M059J (cell line): ENCODE data around the gene MACROD2. TPM values are rescaled to one million over a fixed set of nuclear protein-coding genes. Genes with fewer than 3 reads are reported as not detected.
"Not testable (repeated sequence)": the region's sequence is repeated elsewhere in the genome, so short reads cannot be mapped to it uniquely, and the experiment has no call there.

Source experiments
- DNase-seq: peaks from one replicate; pipeline ENCODE4 v3.0.0-alpha.2; 2012; ENCODE audit warnings: low read depth
- total RNA-seq: library from RNA; depleted of rRNA; stranded (reverse); fragments of >200 nt; shearing (Covaris generic); gene quantifications from 2 replicates; pipeline ENCODE4 v1.2.3, GENCODE V29; 2014

MACROD2 gene
- total RNA-seq, 1 experiment from 2014 or later, result 1.8 TPM

DNA sequence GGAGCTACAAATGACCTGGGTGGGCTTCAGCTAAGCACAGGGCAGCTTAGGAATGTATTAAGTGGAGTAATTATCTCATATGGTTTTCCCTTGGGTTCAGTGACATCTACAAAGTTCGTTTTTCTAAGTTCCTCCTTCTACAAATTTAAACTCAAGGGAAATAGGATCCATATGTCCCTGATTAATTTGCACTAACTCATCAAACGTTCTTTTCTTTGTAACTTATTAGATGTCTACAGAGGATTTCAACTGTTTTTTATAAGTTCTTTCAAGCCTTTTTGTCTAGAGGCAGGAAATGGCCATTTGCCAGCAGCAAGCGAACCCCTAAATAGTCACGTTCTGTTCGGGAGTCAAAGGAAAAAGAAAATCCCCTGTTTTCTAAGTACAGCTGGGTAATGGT lies 1517.6 kb downstream of the MACROD2 start:
- DNase-seq, result no peak

- no peak for DNase-seq
Measured at GRCh38 chr20:15515691-15516090, 1520.4 kb downstream of the MACROD2 start.

GRCh38 chr20:15520930-15521524 lies 1525.7 kb downstream of the MACROD2 start:
- DNase-seq, result no peak

GRCh38 chr20:15523400-15523799 lies 1528.1 kb downstream of the MACROD2 start:
- DNase-seq, result peak; percentile 6

GRCh38 chr20:15528391-15529111 lies 1533.2 kb downstream of the MACROD2 start:
- peak; percentile 67 for DNase-seq

- DNase-seq, result no peak
Measured at GRCh38 chr20:15535863-15536262, 1540.5 kb downstream of the MACROD2 start.

DNA sequence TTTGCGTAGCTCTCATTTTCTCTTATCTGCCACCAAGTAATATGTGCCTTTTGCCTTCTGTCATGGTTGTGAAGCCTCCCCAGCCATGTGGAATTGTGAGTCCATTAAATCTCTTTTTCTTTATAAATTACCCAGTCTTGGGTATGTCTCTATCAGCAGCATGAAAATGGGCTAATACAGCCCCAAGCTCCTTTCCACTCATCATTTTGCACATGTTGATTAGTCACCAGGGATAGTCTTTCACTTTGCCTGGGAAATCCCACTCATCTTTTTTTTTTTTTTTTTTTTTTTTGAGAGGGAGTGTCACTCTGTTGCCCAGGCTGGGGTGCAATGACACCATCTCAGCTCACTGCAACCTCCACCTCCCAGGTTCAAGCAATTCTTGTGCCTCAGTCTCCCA lies 1541.9 kb downstream of the MACROD2 start:
- DNase-seq, result not testable (repeated sequence)

DNA sequence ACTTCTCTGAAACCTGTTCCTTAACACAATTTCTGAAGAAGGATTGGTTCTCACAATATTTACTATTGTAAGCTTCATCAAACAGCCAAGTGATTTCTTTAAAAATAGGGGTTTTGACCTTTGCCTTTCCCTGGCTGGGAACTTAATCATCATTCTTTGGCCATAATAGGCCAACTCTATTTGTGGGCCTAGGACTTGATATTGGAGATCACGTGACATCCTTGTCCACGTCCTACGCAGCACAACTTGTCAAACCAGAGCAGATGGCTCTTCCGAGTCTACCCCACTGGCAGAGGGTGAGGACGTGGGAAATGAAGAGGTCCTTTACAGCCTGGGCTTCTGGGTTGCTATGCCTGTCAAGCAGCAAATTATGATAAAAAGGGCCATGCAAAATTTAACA lies 1547.3 kb downstream of the MACROD2 start:
- no peak for DNase-seq

DNA sequence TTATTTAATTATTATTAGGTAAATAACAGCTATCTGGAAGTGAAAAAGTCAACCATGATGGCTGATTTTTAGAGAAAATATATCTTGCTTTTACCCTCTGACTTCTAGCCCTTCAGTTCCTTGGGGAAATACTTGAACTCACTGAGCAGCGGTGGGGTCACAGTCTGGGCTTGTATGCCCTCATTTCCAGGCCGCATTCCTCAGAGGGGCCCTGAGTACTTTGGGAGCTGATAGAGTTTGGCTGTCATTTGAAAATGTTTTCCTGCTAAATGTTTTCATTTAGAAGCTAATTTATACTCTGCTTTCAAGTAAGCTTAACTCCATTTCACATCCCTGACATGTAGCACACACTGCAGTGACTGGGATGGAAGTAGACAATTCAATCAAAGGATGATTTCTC lies 1549.4 kb downstream of the MACROD2 start:
- DNase-seq, result no peak

- no peak for DNase-seq
Measured at GRCh38 chr20:15546525-15547023, 1551.3 kb downstream of the MACROD2 start.

DNA sequence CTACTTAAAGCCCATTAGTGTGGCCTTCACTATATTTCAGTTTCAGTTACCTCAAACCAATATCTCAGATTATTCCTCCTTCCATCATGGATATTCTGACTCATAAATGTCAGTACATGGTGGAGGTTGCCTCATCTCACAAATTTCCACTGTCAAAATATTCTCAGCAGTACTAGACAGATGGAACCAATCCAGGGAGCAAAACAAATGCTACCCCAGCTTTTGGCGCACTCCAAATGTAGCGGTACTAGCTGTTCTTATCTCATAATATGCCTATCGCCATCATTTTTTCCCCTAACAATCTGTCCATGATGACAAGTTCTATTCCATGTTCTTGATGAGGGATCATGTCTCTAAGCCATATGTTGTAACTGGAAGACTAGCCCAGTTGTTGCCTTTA lies 1551.8 kb downstream of the MACROD2 start:
- DNase-seq, result peak; percentile 31

DNA sequence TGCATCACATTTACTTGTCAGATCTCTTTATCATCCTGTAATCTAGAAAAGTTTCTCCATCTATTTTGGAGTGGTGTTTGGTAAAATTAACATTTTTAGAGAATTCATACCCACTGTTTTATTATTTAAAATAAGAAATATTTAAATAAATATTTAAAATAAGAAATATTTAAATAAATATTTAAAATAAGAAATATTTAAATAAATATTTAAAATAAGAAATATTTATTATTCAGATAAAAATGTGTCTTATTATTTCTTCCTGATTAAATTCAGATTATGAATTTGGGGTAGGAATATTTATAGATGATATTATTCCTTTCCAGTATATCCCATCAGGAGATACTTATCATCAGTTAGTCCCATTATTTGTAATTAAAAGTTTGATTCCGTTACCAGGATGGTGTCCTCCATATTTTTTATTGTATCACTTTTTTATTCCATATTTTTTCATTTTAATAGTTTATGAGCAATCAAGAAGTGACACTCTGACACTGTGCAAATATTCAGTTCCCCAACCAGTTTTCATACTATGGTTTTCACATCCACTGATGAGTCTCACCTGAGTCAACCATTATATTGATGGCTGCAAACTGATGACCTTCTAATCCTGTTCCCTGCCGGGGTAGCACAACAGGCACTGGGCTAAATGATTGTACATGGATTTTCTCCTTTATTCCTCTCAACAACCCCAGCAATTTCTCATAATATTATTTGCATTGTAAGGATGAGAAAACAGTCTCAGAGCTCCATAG lies 1555.0 kb downstream of the MACROD2 start:
- no peak for DNase-seq

DNA sequence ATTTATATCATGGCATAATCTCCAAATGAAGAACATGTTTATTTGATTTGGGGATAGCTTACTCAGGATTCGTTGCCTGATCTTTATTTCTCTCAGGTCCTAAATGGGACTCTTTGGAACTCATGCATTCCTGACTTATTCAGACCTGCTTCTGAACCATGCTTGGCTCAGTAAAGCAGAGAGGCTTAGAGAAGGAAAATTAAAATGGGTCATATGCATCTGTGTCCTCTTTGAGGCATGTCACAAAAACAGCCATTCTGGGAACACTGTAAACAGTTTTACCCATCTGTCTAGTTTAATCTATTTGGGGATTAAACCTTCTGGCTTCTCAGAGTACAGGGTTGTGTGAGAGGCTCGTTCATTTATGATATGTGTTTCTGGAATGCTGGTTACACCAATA lies 1560.6 kb downstream of the MACROD2 start:
- peak; percentile 42 for DNase-seq

- DNase-seq, result no peak
Measured at GRCh38 chr20:15556869-15557268, 1561.6 kb downstream of the MACROD2 start.

GRCh38 chr20:15561070-15561569 lies 1565.8 kb downstream of the MACROD2 start:
- DNase-seq, result no peak

- DNase-seq, result no peak
Measured at GRCh38 chr20:15561707-15562404, 1566.5 kb downstream of the MACROD2 start.

DNA sequence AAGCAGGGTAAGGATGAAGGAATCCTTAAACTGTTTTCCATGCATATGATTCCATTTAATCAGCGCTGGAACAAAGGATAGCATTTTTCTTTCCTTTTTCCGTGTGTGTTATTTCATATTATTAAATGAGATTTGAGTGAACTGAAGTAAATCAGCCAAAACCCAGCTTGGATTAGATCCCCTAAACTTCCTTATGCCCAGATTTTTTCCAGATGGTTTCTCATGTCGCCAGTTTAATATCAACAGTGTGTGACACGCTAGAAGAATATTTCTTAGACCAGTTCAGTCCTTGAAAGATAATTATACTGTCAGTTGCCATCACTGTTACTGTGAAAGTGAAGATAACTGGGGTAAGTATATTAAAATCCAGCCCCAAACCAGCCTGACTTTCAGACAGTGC lies 1568.5 kb downstream of the MACROD2 start:
- no peak for DNase-seq

DNA sequence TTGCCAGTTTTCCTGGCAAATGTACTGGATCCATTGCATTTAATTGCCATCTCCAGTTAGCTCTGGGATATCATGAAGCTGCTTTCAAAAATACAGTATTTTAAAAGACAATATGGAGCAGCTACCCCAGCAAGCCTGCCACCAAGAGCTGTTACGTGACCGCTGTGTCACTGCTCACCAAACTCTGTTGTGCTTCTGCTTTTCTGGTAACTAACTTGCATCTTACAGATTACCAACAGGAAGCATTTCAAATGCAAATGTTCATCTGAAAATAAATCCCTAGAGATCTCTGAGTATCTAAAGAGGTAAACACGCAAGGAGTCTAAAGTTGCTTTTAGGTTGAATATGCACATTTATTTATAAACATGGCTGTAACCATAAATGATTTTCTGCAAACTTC lies 1569.7 kb downstream of the MACROD2 start:
- no peak for DNase-seq

GRCh38 chr20:15565786-15566185 lies 1570.5 kb downstream of the MACROD2 start:
- peak; percentile 28 for DNase-seq

DNA sequence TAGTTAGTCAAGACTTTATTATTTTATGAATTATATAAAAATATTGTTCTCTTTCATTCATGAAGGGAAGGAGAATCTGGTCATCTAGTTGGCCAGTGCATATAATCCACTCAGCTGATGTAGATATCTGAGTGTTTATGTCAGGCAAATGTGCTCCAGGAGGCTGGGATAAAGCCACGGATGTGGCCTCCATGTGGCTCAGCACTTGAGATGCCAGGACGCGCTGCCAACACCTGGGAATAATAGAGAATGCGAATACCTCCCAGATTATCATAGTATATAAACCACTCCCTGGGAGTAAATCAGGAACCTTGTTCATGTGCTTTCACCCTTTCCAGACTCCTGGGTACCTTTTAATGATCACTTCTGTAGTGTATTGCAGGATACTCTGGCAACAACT lies 1571.9 kb downstream of the MACROD2 start:
- DNase-seq, result no peak

- no peak for DNase-seq
Measured at GRCh38 chr20:15570156-15570555, 1574.8 kb downstream of the MACROD2 start.

DNA sequence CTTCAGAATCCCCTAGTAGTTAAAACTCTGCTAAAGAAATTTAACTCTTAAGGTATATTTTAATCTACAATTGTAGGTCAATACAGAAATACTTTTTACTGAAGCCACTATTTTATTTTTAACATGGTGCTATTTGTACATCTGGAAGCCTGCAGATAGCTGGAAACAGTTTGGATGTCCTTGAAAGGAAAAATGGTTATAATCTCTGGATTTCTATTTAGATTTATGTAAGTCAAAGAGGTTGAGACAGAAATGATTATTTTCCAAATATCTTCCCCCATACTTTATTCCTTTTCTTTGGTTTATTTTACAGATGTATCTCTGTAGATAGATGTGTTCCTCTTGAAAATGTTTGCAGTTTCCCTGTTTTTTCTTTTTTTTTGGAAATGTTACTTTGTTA lies 1575.7 kb downstream of the MACROD2 start:
- DNase-seq, result no peak
